HCT116 (cell line): ENCODE measurements around the gene RHCG. TPM values are rescaled to one million over a fixed set of nuclear protein-coding genes. Genes with fewer than 3 reads are reported as not detected.

Experiments used
- ATAC-seq: fragments of 200-7000 bp; cut with Tn5 transposase; 2 replicates; pipeline ENCODE4 v1.9.1; 2020; ENCODE audit warnings: mild to moderate bottlenecking, moderate library complexity
- BruUV-seq: library from RNA; stranded (reverse); fragments of 400-500 nt; replicated peaks from 2 replicates; lab custom pipeline; 2021; lab: Mats Ljungman, UMichigan
- CTCF ChIA-PET: fragments of 300-600 bp; sonication (Branson Sonifier 250); formaldehyde crosslinking; loops from one replicate; lab custom pipeline; 2021; ENCODE audit warnings: antibody characterized with exemption; lab: Charles Lee
- POLR2A ChIA-PET: fragments of 300-600, 350-600 bp; sonication (Branson Sonifier 250); formaldehyde crosslinking; loops from one replicate; lab custom pipeline; 2021; ENCODE audit warnings: antibody characterized with exemption; lab: Charles Lee
- RAD21 ChIA-PET, 2 experiments: fragments of 300-600 bp; sonication (Branson Sonifier 250); formaldehyde crosslinking; loops; one replicate each; lab custom pipeline; 2023; ENCODE audit warnings: low total read pairs in 2 of 2; ENCODE audit not compliant: uncharacterized antibody in 2 of 2, unreplicated experiment in 2 of 2, low non-redundant PET in 1 of 2; lab: Charles Lee
- DNase-seq: peaks from one replicate; pipeline ENCODE4 v3.0.0-alpha.2; 2010; ENCODE audit warnings: low read depth, low spot score
- H2AFZ ChIP-seq: fragments of 200-600 bp; shearing (Covaris generic), sonication (generic); 2 replicates; pipeline ENCODE4 v1.6.1; 2017; ENCODE audit warnings: low read depth, mixed run types, mixed read lengths, antibody characterized with exemption, low read length; ENCODE audit not compliant: poor library complexity, severe bottlenecking
- H3K27ac ChIP-seq: 2 replicates; pipeline ENCODE4 v1.5.1; 2012; ENCODE audit warnings: low read depth, low read length
- H3K27me3 ChIP-seq: fragments of 200-600 bp; sonication (generic); 2 replicates; pipeline ENCODE4 v1.6.1; 2016; ENCODE audit warnings: mixed run types, low read length, mixed read lengths; ENCODE audit not compliant: insufficient read depth
- H3K36me3 ChIP-seq, 2 experiments: fragments of 200-500 bp in 1 of 2; fragments of 200-600 bp in 1 of 2; sonication (Bioruptor generic) in 1 of 2; sonication (generic) in 1 of 2; 2 replicates each; pipeline versions ENCODE4 v1.5.1 to v1.6.1; 2014 to 2016; ENCODE audit warnings: low read length in 2 of 2, inconsistent platforms in 1 of 2, mixed read lengths in 1 of 2, mixed run types in 1 of 2; ENCODE audit not compliant: insufficient read depth in 2 of 2, control insufficient read depth in 1 of 2
- H3K4me1 ChIP-seq, 2 experiments: fragments of 200-600 bp in 1 of 2; sonication (generic) in 1 of 2; 2 replicates each; pipeline versions ENCODE4 v1.5.1 to v1.6.1; 2012 to 2017; ENCODE audit warnings: low read length in 2 of 2, inconsistent platforms in 1 of 2, mild to moderate bottlenecking in 1 of 2, mixed read lengths in 1 of 2, mixed run types in 1 of 2, moderate library complexity in 1 of 2; ENCODE audit not compliant: insufficient read depth in 2 of 2, control insufficient read depth in 1 of 2
- H3K4me2 ChIP-seq: fragments of 200-600 bp; sonication (generic); 2 replicates; pipeline ENCODE4 v1.6.1; 2017; ENCODE audit warnings: mixed run types, low read length, mixed read lengths
- H3K4me3 ChIP-seq, 2 experiments: fragments of 200-600 bp in 1 of 2; sonication (generic) in 1 of 2; replicated peaks in 1 of 2; 2 replicates each; pipeline ENCODE4 v1.5.1; 2011 to 2016; ENCODE audit warnings: low read length in 2 of 2, control low read depth in 1 of 2, low read depth in 1 of 2, mild to moderate bottlenecking in 1 of 2, mixed read lengths in 1 of 2, mixed run types in 1 of 2
- H3K79me2 ChIP-seq: fragments of 200-600 bp; sonication (generic); 2 replicates; pipeline ENCODE4 v1.6.1; 2017; ENCODE audit warnings: mild to moderate bottlenecking, mixed run types, low read length, moderate library complexity, mixed read lengths; ENCODE audit not compliant: insufficient read depth
- H3K9ac ChIP-seq: fragments of 200-600 bp; sonication (generic); 2 replicates; pipeline ENCODE4 v1.6.1; 2016; ENCODE audit warnings: low read length, mixed read lengths
- H3K9me2 ChIP-seq: fragments of 200-600 bp; sonication (generic), shearing (Covaris generic); 2 replicates; pipeline ENCODE4 v1.6.1; 2017; ENCODE audit warnings: mixed run types, mild to moderate bottlenecking, moderate library complexity; ENCODE audit not compliant: insufficient read depth
- H3K9me3 ChIP-seq, 2 experiments: fragments of 200-500 bp in 1 of 2; fragments of 200-600 bp in 1 of 2; sonication (Bioruptor generic) in 1 of 2; sonication (generic) in 1 of 2; 2 replicates each; pipeline ENCODE4 v1.6.1; 2014 to 2017; ENCODE audit warnings: low read length in 2 of 2, mixed read lengths in 2 of 2, inconsistent platforms in 1 of 2, low read depth in 1 of 2, mild to moderate bottlenecking in 1 of 2, mixed run types in 1 of 2, moderate library complexity in 1 of 2; ENCODE audit not compliant: control insufficient read depth in 1 of 2, insufficient read depth in 1 of 2
- H4K20me1 ChIP-seq: fragments of 200-600 bp; sonication (generic), shearing (Covaris generic); 2 replicates; pipeline ENCODE4 v1.6.1; 2017; ENCODE audit warnings: mixed run types, mild to moderate bottlenecking, moderate library complexity; ENCODE audit not compliant: insufficient read depth
- CEBPB ChIP-seq: IDR thresholded peaks from 2 replicates; pipeline ENCODE4 v1.6.1; 2012; ENCODE audit warnings: low read depth
- CTCF ChIP-seq, 3 experiments: fragments of 200-600 bp in 1 of 3; sonication (generic) in 1 of 3; IDR thresholded peaks in 2 of 3; conservative IDR thresholded peaks in 1 of 3; 2 replicates each; pipeline ENCODE4 v1.5.1; 2012 to 2017; ENCODE audit warnings: low read depth in 2 of 3, low read length in 2 of 3, antibody characterized with exemption in 1 of 3, borderline replicate concordance in 1 of 3, control low read depth in 1 of 3, mild to moderate bottlenecking in 1 of 3, mixed read lengths in 1 of 3, mixed run types in 1 of 3, moderate library complexity in 1 of 3; ENCODE audit not compliant: insufficient read depth in 1 of 3
- JUND ChIP-seq: IDR thresholded peaks from 2 replicates; pipeline ENCODE4 v1.6.1; 2012
- MAX ChIP-seq: IDR thresholded peaks from 2 replicates; pipeline ENCODE4 v1.6.1; 2012
- POLR2A ChIP-seq: IDR thresholded peaks from 2 replicates; pipeline ENCODE4 v1.7.0; 2011; ENCODE audit warnings: borderline replicate concordance; ENCODE audit not compliant: insufficient read depth, insufficient read length; ENCODE audit errors: extremely low read depth
- REST ChIP-seq: IDR thresholded peaks from 2 replicates; pipeline ENCODE4 v1.6.1; 2012; ENCODE audit warnings: low read depth
- SIN3A ChIP-seq: IDR thresholded peaks from 2 replicates; pipeline ENCODE4 v1.6.1; 2012; ENCODE audit warnings: low read depth
- SP1 ChIP-seq: IDR thresholded peaks from 2 replicates; pipeline ENCODE4 v1.6.1; 2012; ENCODE audit warnings: low read depth
- SRF ChIP-seq: IDR thresholded peaks from 2 replicates; pipeline ENCODE4 v1.6.1; 2012; ENCODE audit warnings: low read depth
- TCF7L2 ChIP-seq: IDR thresholded peaks from 2 replicates; pipeline ENCODE4 v1.7.0; 2011; ENCODE audit warnings: borderline replicate concordance, inconsistent platforms; ENCODE audit not compliant: insufficient read depth, insufficient read length; ENCODE audit errors: extremely low read depth
- intact Hi-C: fragments of 100-400 bp; cut with micrococcal nuclease; formaldehyde crosslinking; loops from 2 replicates; pipeline ENCODE4 v1.10.0; 2022
- total RNA-seq: library from RNA; stranded (reverse); gene quantifications from one replicate; pipeline ENCODE4 v1.2.1, GENCODE V29; 2021; ENCODE audit not compliant: unreplicated experiment

RHCG gene
- total RNA-seq, 1 experiment from 2014 or later = not detected

GRCh38 chr15:89526601-89527441 is 30.4 kb upstream of the RHCG start:
- Histone ChIP-seq H3K79me2 (no peaks in the 10 kb centered on the region), H3K27me3 (no peaks in the 10 kb centered on the region), H3K27ac (no peak overlapping the region), H3K36me3 (no peaks in the 10 kb centered on the region), H3K9me2 (no peaks in the 10 kb centered on the region), H2AFZ (no peak overlapping the region), H3K9ac (no peak overlapping the region), H3K4me3 (no peak overlapping the region), H4K20me1 (no peaks in the 10 kb centered on the region), H3K9me3 (no peaks in the 10 kb centered on the region), H3K4me2 (no peak overlapping the region), H3K4me1 (no peaks in the 10 kb centered on the region)
- ATAC-seq (no peak), DNase-seq (no peak)
- RAD21 ChIA-PET = no interaction called here
- TF ChIP-seq SIN3A (no peak), SP1 (no peak), MAX (no peak), CTCF (IDR thresholded peaks at IDR 0.05 in 2 of 3, conservative IDR thresholded peaks at IDR 0.05 in 1 of 3; ENCODE audit: borderline replicate concordance in 1 of 3, insufficient read depth in 1 of 3, low read depth in 2 of 3, low read length in 2 of 3) (no peak), REST (no peak), TCF7L2 (no peak), JUND (no peak), SRF (no peak), POLR2A (no peak), CEBPB (no peak)
- intact Hi-C loops = no loop called here
- CTCF ChIA-PET = no interaction called here
- BruUV-seq = no TSS peak
- POLR2A ChIA-PET = no interaction called here
